Vagina (tissue), 2 donors: ENCODE measurements around the gene NOP9. TPM values are rescaled to one million over a fixed set of nuclear protein-coding genes. Genes with fewer than 3 reads are reported as not detected.

Experiments used
- DNase-seq, 2 donors: peaks; one replicate each; pipeline ENCODE4 v3.0.0-alpha.2; 2017; ENCODE audit errors: extremely low spot score in 2 of 2
- H3K27ac ChIP-seq: fragments of 200-600 bp; sonication (generic); one replicate; pipeline ENCODE4 v1.5.1; 2019
- H3K27me3 ChIP-seq: fragments of 200-600 bp; sonication (generic); one replicate; pipeline ENCODE4 v1.5.1; 2019
- H3K36me3 ChIP-seq, 2 donors: fragments of 200-600 bp; sonication (generic); one replicate each; pipeline ENCODE4 v1.5.1; 2017 to 2019
- H3K4me1 ChIP-seq: fragments of 200-600 bp; sonication (generic); one replicate; pipeline ENCODE4 v1.5.1; 2019
- H3K4me3 ChIP-seq, 2 donors: fragments of 200-600 bp; sonication (generic); 1 replicate in 1 of 2; 2 replicates in 1 of 2; pipeline ENCODE4 v1.5.1; 2016 to 2019
- H3K9me3 ChIP-seq: fragments of 200-600 bp; sonication (generic); one replicate; pipeline ENCODE4 v1.5.1; 2019
- POLR2A ChIP-seq, 2 donors: fragments of 450-650 bp; IDR thresholded peaks; one replicate each; pipeline ENCODE4 v1.6.1; 2017; ENCODE audit warnings: antibody characterized with exemption in 2 of 2, mild to moderate bottlenecking in 2 of 2, moderate library complexity in 2 of 2
- POLR2AphosphoS5 ChIP-seq, 2 donors: sonication (generic); formaldehyde crosslinking; IDR thresholded peaks; one replicate each; pipeline ENCODE4 v1.9.0; 2017; ENCODE audit warnings: antibody characterized with exemption in 2 of 2, mild to moderate bottlenecking in 2 of 2, low read depth in 1 of 2; ENCODE audit not compliant: insufficient read depth in 1 of 2
- intact Hi-C: fragments of 100-400 bp; cut with DNase I; formaldehyde crosslinking; loops from one replicate; pipeline ENCODE4 v1.15.1; 2023
- total RNA-seq: library from RNA; depleted of rRNA; stranded (reverse); fragments of >200 nt; gene quantifications from one replicate; pipeline ENCODE4 v1.2.3, GENCODE V29; 2016
- TF ChIP-seq, protein P1 (sequence below), 3 experiments: fragments of 450-650 bp in 2 of 3; fragments of 200-600 bp in 1 of 3; sonication (generic) in 1 of 3; IDR thresholded peaks; one replicate each; pipeline ENCODE4 v1.5.1; 2017 to 2019; ENCODE audit warnings: antibody characterized with exemption in 3 of 3, mild to moderate bottlenecking in 2 of 3, moderate library complexity in 2 of 3

Gene NOP9
- total RNA-seq, 1 donor from 2014 or later = 13.8 TPM

DNA sequence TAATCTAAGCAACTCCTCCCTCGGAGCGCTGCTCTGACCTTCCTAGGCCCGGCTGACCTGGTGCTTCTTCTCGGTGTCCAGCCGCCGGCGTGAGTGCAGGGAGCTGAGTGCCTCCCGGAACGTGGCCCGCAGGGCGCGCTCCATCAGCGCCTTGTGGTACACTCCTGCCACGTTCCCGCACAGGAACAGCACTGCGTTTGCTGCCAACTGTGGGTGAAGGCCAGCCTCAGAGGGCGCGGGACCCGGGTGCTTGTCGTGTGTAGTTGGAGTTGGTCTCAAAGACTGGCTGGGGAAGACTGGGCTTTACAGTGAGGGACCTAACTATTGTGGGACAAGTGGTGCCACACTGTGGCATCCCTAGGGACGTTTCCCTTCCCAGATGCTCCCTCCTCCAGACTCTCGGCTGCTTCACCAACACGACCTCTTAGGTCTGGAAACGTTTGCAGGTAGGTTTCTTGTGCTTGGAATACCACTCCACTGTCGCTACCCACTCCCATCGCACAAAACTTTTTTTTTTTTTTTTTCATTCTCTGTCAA lies 32.1 kb downstream of the NOP9 start:
- Histone ChIP-seq H3K36me3 (no peaks in the 10 kb centered on the region), H3K4me1 (peaks cover 43% of the 10 kb centered on the region), H3K4me3 (no peak overlapping the region), H3K27ac (no peak overlapping the region), H3K27me3 (no peaks in the 10 kb centered on the region), H3K9me3 (no peaks in the 10 kb centered on the region)
- intact Hi-C loops = loop anchor here (2.0 kb wide), 1 partner anchor 101 kb away; no protein-coding TSS in a partner anchor
- DNase-seq = no peak
- no peak for TF ChIP-seq POLR2A (IDR thresholded peaks at IDR 0.05)

DNA sequence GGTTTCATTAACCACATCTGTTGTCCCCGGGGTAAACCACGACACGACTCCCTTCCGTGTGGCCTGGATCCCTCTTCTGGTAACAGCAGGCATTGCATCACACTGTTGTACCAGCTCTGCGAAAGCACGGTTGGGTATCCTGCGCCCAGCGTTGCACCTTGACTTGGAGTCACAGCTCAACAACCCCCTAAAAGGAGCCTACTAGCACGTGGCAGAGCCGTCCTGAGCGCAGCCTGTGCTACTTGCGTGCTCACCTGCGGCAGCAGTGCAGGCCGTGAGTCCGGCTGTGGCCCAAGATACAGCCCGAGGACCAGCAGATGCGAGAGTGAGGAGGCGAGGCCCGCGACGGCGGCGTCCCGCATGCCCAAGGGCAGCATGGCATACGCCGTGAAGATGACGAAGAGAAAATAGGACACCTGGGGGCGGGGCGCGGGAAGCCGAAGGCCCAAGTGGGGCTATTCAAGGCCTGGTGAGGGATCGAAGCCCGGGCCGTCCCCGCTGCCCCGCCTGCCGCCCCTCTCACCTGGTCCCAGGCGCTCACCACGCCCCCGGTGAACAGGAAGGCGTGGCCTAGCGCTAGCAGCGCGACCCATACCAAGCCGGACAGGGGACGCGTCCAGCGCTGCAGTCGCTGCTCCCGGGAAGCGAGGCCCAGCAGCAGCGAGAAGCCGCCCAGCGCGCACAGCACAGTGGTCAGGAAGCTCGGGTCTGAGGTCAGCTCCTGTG lies 32.8 kb downstream of the NOP9 start:
- intact Hi-C loops = loop anchor here (2.0 kb wide), 1 partner anchor 100 kb away; no protein-coding TSS in a partner anchor
- H3K4me3 ChIP-seq = peak overlapping the region; percentile 28 to 33
- no peak for DNase-seq
- H3K36me3 ChIP-seq = no peaks in the 10 kb centered on the region
- H3K27me3 ChIP-seq = no peaks in the 10 kb centered on the region
- no peaks in the 10 kb centered on the region for H3K9me3 ChIP-seq
- H3K27ac ChIP-seq = no peak overlapping the region
- peaks cover 49% of the 10 kb centered on the region for H3K4me1 ChIP-seq
- TF ChIP-seq, protein P1, sequence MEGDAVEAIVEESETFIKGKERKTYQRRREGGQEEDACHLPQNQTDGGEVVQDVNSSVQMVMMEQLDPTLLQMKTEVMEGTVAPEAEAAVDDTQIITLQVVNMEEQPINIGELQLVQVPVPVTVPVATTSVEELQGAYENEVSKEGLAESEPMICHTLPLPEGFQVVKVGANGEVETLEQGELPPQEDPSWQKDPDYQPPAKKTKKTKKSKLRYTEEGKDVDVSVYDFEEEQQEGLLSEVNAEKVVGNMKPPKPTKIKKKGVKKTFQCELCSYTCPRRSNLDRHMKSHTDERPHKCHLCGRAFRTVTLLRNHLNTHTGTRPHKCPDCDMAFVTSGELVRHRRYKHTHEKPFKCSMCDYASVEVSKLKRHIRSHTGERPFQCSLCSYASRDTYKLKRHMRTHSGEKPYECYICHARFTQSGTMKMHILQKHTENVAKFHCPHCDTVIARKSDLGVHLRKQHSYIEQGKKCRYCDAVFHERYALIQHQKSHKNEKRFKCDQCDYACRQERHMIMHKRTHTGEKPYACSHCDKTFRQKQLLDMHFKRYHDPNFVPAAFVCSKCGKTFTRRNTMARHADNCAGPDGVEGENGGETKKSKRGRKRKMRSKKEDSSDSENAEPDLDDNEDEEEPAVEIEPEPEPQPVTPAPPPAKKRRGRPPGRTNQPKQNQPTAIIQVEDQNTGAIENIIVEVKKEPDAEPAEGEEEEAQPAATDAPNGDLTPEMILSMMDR (IDR thresholded peaks at IDR 0.05) = peak; percentile 38 to 81 (median 51)
- TF ChIP-seq POLR2AphosphoS5 (IDR thresholded peaks at IDR 0.05; ENCODE audit: insufficient read depth in 1 of 2, low read depth in 1 of 2) (peak in 1 of 2 donors; percentile 30), POLR2A (IDR thresholded peaks at IDR 0.05) (no peak)

DNA sequence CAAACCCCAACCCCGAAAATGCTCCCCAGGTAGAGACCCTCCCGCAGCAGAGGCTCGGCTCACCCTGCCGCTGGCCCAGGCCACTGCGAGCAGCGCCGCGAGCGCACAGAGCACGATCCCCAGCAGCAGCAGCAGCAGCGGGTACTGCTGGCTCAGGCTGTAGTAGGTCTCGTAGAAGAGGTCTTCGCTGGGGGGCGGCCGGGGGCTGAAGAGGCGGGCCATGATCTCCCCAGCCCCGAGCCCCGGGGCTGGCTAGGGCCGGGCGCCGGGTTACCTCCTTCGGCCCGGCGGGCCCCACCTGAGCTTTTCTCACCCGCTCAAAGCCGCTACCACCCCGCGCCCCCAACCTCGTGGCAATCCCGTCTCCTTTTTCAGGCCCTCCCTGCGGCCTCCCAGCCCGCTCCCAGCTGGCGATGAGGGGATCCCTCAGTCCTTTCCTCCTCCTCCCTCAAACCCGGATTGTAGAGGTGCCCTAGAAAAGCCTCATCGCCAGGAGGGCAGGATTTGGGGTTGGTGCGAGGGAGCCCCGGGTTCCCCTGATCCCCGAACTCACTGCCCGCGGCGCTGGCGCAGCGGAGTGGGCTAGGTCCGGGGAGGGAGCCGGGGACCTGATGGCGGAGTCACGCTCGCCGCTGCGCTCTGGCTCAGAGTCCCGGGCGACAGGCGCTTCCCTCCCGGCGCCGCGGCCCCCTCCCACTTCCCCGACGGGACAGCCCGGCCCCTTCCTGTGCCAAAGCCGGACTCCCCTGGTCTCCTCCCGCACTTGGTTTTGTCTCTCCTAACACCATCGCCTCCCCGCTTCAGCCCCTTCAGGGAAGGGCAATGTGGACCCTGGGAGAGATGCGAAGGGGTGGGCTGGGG lies 35.0 kb downstream of the NOP9 start, which contains the start of gene ADCY4:
Gene ADCY4 (minus strand): TSS at position 641 of the 861 bp plus-strand sequence. CDS start 419 bp downstream, at position 222.
- Histone ChIP-seq H3K27me3 (no peaks in the 10 kb centered on the region), H3K27ac (peak within 1 kb of the TSS; percentile 71), H3K4me3 (peak within 1 kb of the TSS; percentile 40 to 52), H3K36me3 (peaks cover 0 to 9% of the 10 kb centered on the region in 2 donors), H3K4me1 (peaks cover 68% of the 10 kb centered on the region), H3K9me3 (no peaks in the 10 kb centered on the region)
- TF ChIP-seq POLR2AphosphoS5 (IDR thresholded peaks at IDR 0.05; ENCODE audit: insufficient read depth in 1 of 2, low read depth in 1 of 2) = peak in 1 of 2 donors; percentile 46
- TF ChIP-seq, protein P1 (IDR thresholded peaks at IDR 0.05) = no peak
- DNase-seq = no peak
- intact Hi-C loops = no loop called here

DNA sequence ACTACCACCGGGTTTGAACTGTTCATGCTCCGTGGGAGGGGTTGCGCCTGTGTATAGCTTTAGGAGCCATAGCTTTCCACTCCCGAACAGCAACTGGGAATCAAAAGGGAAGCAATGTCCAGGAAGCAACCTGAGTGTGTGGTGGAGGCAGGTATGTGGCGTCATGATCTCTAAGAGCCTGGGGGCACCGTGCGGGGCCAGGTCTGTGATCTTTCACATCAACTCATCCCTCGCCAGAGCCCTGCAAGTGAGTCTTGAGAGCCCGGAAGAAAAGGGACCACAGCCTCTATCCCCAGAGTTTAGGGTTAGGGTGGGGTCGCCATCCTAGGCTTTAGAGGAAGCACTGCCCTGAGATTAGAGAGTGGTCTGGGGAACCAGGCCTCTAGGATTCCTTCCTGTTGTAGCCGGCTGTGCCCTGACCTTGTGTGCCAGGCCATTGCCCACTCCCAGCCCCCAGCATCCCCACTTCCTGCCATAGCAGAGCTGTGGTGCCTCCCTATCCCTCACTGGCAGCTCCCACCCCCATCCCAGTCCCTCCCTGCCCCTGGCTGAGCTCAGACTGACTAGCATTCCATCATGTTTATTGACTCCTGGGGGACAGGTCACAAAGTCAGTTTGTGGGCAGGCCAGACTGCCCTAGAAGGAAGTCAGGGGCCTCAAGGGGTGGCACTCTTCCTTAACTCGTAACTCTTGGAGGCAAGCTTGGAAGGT lies 36.0 kb downstream of the NOP9 start:
- Histone ChIP-seq H3K27me3 (no peaks in the 10 kb centered on the region), H3K36me3 (peaks cover 0 to 9% of the 10 kb centered on the region in 2 donors), H3K4me1 (peaks cover 68% of the 10 kb centered on the region), H3K4me3 (peak overlapping the region in 1 of 2 donors; percentile 52), H3K9me3 (no peaks in the 10 kb centered on the region), H3K27ac (peak overlapping the region; percentile 71)
- TF ChIP-seq, protein P1 (IDR thresholded peaks at IDR 0.05) = no peak
- peak; percentile 13 to 39 for TF ChIP-seq POLR2AphosphoS5 (IDR thresholded peaks at IDR 0.05; ENCODE audit: insufficient read depth in 1 of 2, low read depth in 1 of 2)
- no peak for TF ChIP-seq POLR2A (IDR thresholded peaks at IDR 0.05)
- intact Hi-C loops = no loop called here
- no peak for DNase-seq
